Endothelial cell of umbilical vein (primary cell): Measurements from ENCODE around the gene C11orf24. TPM values are rescaled to one million over a fixed set of nuclear protein-coding genes. Genes with fewer than 3 reads are reported as not detected.

ENCODE experiments used
- BruUV-seq: library from RNA; stranded (reverse); fragments of 400-500 nt; replicated peaks from 2 replicates; lab custom pipeline; 2021; lab: Mats Ljungman, UMichigan
- CTCF ChIA-PET: fragments of 300-600, 350-600 bp; sonication (Branson Sonifier 250); formaldehyde crosslinking; loops from one replicate; lab custom pipeline; 2021; ENCODE audit warnings: antibody characterized with exemption, inconsistent platforms; lab: Charles Lee
- POLR2A ChIA-PET: fragments of 300-600, 350-600 bp; sonication (Branson Sonifier 250); formaldehyde crosslinking; loops from one replicate; lab custom pipeline; 2021; ENCODE audit warnings: antibody characterized with exemption, inconsistent platforms; lab: Charles Lee
- DNase-seq: peaks from one replicate; pipeline ENCODE4 v3.0.0-alpha.2; 2011; ENCODE audit warnings: low read depth, low spot score
- FAIRE-seq: peaks from 2 replicates; lab custom pipeline; 2011; peaks lifted over from hg19 to GRCh38; lab: Jason Lieb, UNC
- H2AFZ ChIP-seq: 2 replicates; pipeline ENCODE4 v1.6.0; 2012; ENCODE audit warnings: low read depth, low read length, control low read depth, inconsistent platforms
- H3K27ac ChIP-seq: 2 replicates; pipeline ENCODE4 v1.5.1; 2011; ENCODE audit warnings: low read depth, mild to moderate bottlenecking, control low read depth, low read length, moderate library complexity; ENCODE audit not compliant: insufficient read depth
- H3K27me3 ChIP-seq, 2 experiments: 2 replicates each; pipeline versions ENCODE4 v1.6.0 to v1.6.1; 2011; ENCODE audit warnings: low read length in 2 of 2, mixed read lengths in 1 of 2; ENCODE audit not compliant: control insufficient read depth in 2 of 2, insufficient read depth in 2 of 2
- H3K36me3 ChIP-seq, 2 experiments: 2 replicates in 1 of 2; 3 replicates in 1 of 2; pipeline ENCODE4 v1.5.1; 2011; ENCODE audit warnings: low read length in 2 of 2, mild to moderate bottlenecking in 1 of 2, moderate library complexity in 1 of 2; ENCODE audit not compliant: control insufficient read depth in 2 of 2, insufficient read depth in 2 of 2; ENCODE audit errors: extremely low read depth in 1 of 2
- H3K4me1 ChIP-seq: 3 replicates; pipeline ENCODE4 v1.5.1; 2011; ENCODE audit warnings: mild to moderate bottlenecking, low read length; ENCODE audit not compliant: control insufficient read depth, insufficient read depth; ENCODE audit errors: extremely low read depth
- H3K4me2 ChIP-seq: 2 replicates; pipeline ENCODE4 v1.6.1; 2011; ENCODE audit warnings: low read length, control low read depth, mixed read lengths; ENCODE audit not compliant: insufficient read depth
- H3K4me3 ChIP-seq, 3 experiments: fragments of 200-600 bp in 1 of 3; sonication (generic), shearing (Covaris generic) in 1 of 3; replicated peaks in 1 of 3; 2 replicates each; pipeline ENCODE4 v1.5.1; 2011 to 2016; ENCODE audit warnings: control low read depth in 3 of 3, low read length in 3 of 3, mild to moderate bottlenecking in 2 of 3, inconsistent platforms in 1 of 3, low read depth in 1 of 3, moderate library complexity in 1 of 3; ENCODE audit not compliant: insufficient read depth in 1 of 3
- H3K79me2 ChIP-seq: 2 replicates; pipeline ENCODE4 v1.6.0; 2012; ENCODE audit warnings: low read length, inconsistent platforms; ENCODE audit not compliant: control insufficient read depth, insufficient read depth
- H3K9ac ChIP-seq: replicated peaks from 2 replicates; pipeline ENCODE3; 2011; ENCODE audit warnings: low read length, control low read depth; ENCODE audit not compliant: insufficient read depth; ENCODE audit errors: extremely low read depth
- H3K9me1 ChIP-seq: replicated peaks from 3 replicates; pipeline ENCODE4 v1.6.0; 2011; ENCODE audit warnings: mild to moderate bottlenecking, low read length; ENCODE audit not compliant: control insufficient read depth, insufficient read depth; ENCODE audit errors: extremely low read depth
- H3K9me3 ChIP-seq: replicated peaks from 2 replicates; pipeline ENCODE4 v1.5.1; 2012; ENCODE audit warnings: low read length, inconsistent platforms; ENCODE audit not compliant: control insufficient read depth, insufficient read depth
- H4K20me1 ChIP-seq: replicated peaks from 2 replicates; pipeline ENCODE3; 2011; ENCODE audit warnings: mild to moderate bottlenecking, low read length; ENCODE audit not compliant: control insufficient read depth, insufficient read depth; ENCODE audit errors: extremely low read depth
- CTCF ChIP-seq, 2 donors: IDR thresholded peaks; 1 replicate in 1 of 2; 2 replicates in 1 of 2; pipeline ENCODE4 v1.5.1; 2011; ENCODE audit warnings: low read length in 2 of 2, mild to moderate bottlenecking in 2 of 2, moderate library complexity in 2 of 2, control low read depth in 1 of 2, inconsistent platforms in 1 of 2, low read depth in 1 of 2; ENCODE audit not compliant: insufficient read depth in 1 of 2; ENCODE audit errors: extremely low read depth in 1 of 2
- EZH2 ChIP-seq: IDR thresholded peaks from 2 replicates; pipeline ENCODE4 v1.6.1; 2012; ENCODE audit warnings: borderline replicate concordance, low read depth, mild to moderate bottlenecking, moderate library complexity, low read length, inconsistent platforms; ENCODE audit not compliant: severe bottlenecking
- FOS ChIP-seq: IDR thresholded peaks from 2 replicates; pipeline ENCODE4 v1.6.1; 2011; ENCODE audit warnings: mild to moderate bottlenecking, low read length, moderate library complexity, borderline replicate concordance; ENCODE audit not compliant: insufficient read depth
- GATA2 ChIP-seq: IDR thresholded peaks from 2 replicates; pipeline ENCODE4 v1.7.0; 2011; ENCODE audit warnings: low read depth, mild to moderate bottlenecking, moderate library complexity, mixed read lengths, low read length; ENCODE audit not compliant: insufficient read length, insufficient read depth
- JUN ChIP-seq: IDR thresholded peaks from 2 replicates; pipeline ENCODE4 v1.6.1; 2011; ENCODE audit warnings: borderline replicate concordance, low read depth; ENCODE audit not compliant: insufficient read length, insufficient read depth
- MYC ChIP-seq: IDR thresholded peaks from one replicate; pipeline ENCODE4 v1.6.1; 2011; ENCODE audit warnings: mild to moderate bottlenecking, low read depth, low read length
- POLR2A ChIP-seq: IDR thresholded peaks from 2 replicates; pipeline ENCODE4 v1.6.1; 2012; ENCODE audit warnings: low read depth, mild to moderate bottlenecking, control low read depth, low read length
- POLR2AphosphoS5 ChIP-seq: IDR thresholded peaks from 2 replicates; pipeline ENCODE4 v1.6.1; 2012; ENCODE audit warnings: low read depth, mild to moderate bottlenecking, control low read depth, low read length, moderate library complexity; ENCODE audit not compliant: insufficient read depth
- dilution Hi-C: fragments of 300-500 bp; cut with MboI; formaldehyde crosslinking; loops from one replicate; pipeline ENCODE4 v1.15.0; 2019; ENCODE audit warnings: low sequenced_read_pairs; ENCODE audit not compliant: extremely low pct_ligation_motif_present
- intact Hi-C: fragments of 100-400 bp; cut with micrococcal nuclease; formaldehyde crosslinking; loops from one replicate; pipeline ENCODE4 v1.10.0; 2022
- polyA plus RNA-seq, 4 experiments: library from polyadenylated mRNA; depleted of rRNA in 3 of 4; stranded (reverse) in 3 of 4; unstranded in 1 of 4; fragments of >200 nt; gene quantifications; 2 replicates each; pipeline versions ENCODE4 v1.2.1 to v1.2.3, GENCODE V29; 2011 to 2012; ENCODE audit warnings: missing spikeins in 1 of 4
- total RNA-seq: library from RNA; stranded (reverse); gene quantifications from 2 replicates; pipeline ENCODE4 v1.2.3, GENCODE V29; 2021
- TF ChIP-seq, protein P1 (sequence below): IDR thresholded peaks from 2 replicates; pipeline ENCODE4 v1.6.1; 2011; ENCODE audit not compliant: insufficient read depth, insufficient read length

The C11orf24 gene
- total and polyA plus RNA-seq, 2 donors (not counting 3 experiments of a cell fraction or from before 2014, with no cell fraction given) = 26.4 to 34.1 TPM

DNA sequence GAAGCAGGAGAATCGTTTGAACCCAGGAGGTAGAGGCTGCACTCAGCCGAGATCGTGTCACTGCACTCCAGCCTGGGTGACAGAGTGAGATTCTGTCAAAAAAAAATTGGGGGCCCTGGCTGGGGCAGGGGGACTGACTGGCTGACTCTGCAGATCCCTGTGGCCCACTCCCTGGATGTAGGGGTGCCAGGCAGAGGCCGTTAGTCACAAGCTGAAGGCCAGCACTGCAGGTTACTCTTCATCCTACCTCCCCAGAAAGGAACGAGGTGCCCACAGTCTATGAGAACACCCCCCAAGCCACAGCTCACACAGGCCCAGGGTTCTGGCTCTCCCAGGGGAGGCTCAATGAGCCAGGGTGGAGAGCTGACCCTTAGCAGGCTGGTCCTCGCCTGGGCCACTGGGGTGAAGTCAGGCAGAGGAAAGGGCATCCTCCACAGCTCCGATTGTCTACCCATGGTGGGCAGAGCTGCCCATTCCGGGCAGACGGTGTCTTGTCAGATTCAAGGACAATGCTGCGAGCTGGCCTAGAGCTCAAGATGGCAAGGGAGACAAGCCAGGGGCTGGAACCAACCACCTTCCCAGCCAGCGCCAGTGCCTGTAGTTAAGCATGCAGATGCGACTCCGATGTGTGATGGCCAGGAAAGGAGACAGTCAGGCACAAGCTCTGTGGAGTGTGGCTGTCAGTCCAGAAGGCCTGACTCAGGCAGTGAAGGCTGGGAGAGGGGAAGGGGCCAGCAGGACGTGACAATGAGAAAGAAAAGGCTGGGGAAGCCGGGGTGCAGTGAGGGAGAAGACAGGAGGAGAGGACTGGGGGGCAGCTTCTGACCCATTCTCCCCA is 12.4 kb downstream of the C11orf24 start:
- H3K4me1 ChIP-seq = peaks cover 2% of the 10 kb centered on the region
- H3K36me3 ChIP-seq = peaks cover 0 to 12% of the 10 kb centered on the region in 2 experiments
- FAIRE-seq = no peak
- CTCF ChIA-PET = interaction anchor here (0.9 to 6.3 kb wide), 6 partner anchors 11 to 184 kb away, joined by 3 to 152 read pairs (median 3); no protein-coding TSS in a partner anchor
- TF ChIP-seq POLR2A = no peak
- TF ChIP-seq CTCF (IDR thresholded peaks at IDR 0.05; ENCODE audit: extremely low read depth in 1 of 2, insufficient read depth in 1 of 2, low read depth in 1 of 2, low read length in 2 of 2) = no peak
- TF ChIP-seq, protein P1, sequence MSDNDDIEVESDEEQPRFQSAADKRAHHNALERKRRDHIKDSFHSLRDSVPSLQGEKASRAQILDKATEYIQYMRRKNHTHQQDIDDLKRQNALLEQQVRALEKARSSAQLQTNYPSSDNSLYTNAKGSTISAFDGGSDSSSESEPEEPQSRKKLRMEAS = no peak
- TF ChIP-seq JUN = no peak
- no peak for TF ChIP-seq POLR2AphosphoS5
- no peak for TF ChIP-seq FOS
- TF ChIP-seq GATA2 = no peak
- no peak for TF ChIP-seq MYC
- no peak for TF ChIP-seq EZH2
- BruUV-seq = no TSS peak
- H3K79me2 ChIP-seq = no peaks in the 10 kb centered on the region
- H3K27ac ChIP-seq = no peak overlapping the region
- POLR2A ChIA-PET = no interaction called here
- H3K4me3 ChIP-seq = no peak overlapping the region
- H3K27me3 ChIP-seq = no peaks in the 10 kb centered on the region
- intact Hi-C loops (no loop called here), dilution Hi-C loops (no loop called here)
- H3K9me3 ChIP-seq = no peaks in the 10 kb centered on the region
- DNase-seq = no peak
- H3K9me1 ChIP-seq = no peaks in the 10 kb centered on the region
- H4K20me1 ChIP-seq = no peaks in the 10 kb centered on the region
- H2AFZ ChIP-seq = no peak overlapping the region
- no peak overlapping the region for H3K9ac ChIP-seq
- no peak overlapping the region for H3K4me2 ChIP-seq
